Measurements from ENCODE around the gene METTL5. TPM values are rescaled to one million over a fixed set of nuclear protein-coding genes. Genes with fewer than 3 reads are reported as not detected.

The METTL5 gene
- total and polyA plus RNA-seq, 9 of the 15 experiments (the other 6 are each of a cell fraction or from before 2014, with no cell fraction given), result 149 to 471 (median 224) TPM

GRCh38 chr2:169767243-169767888, 57.3 kb downstream of the METTL5 start (continued):
- TF ChIP-seq CTCF (IDR thresholded peaks at IDR 0.05 in 2 of 3, conservative IDR thresholded peaks at IDR 0.05 in 1 of 3; ENCODE audit: insufficient read depth in 2 of 3, low read depth in 1 of 3, low read length in 3 of 3) (peak; percentile 70 to 86 (median 83)), CTBP1 (IDR thresholded peaks at IDR 0.05; ENCODE audit: borderline replicate concordance) (0 out of 2 replicates have a peak, but pooled peaks have one; percentile 22), RBM14 (IDR thresholded peaks at IDR 0.05; ENCODE audit: borderline replicate concordance, insufficient read depth, low read depth, low read length) (no peak), DEAF1 (CRISPR knock-in tag; IDR thresholded peaks at IDR 0.05) (peak; percentile 60; the same call in 1 of the 2 replicates), XRCC5 (IDR thresholded peaks at IDR 0.05; ENCODE audit: low read depth, low read length) (peak; percentile 61; the same call in 1 of the 2 replicates), SRSF1 (IDR thresholded peaks at IDR 0.05; ENCODE audit: low read depth, low read length) (no peak), BRF1 (IDR thresholded peaks at IDR 0.05; ENCODE audit: borderline replicate concordance, extremely low read depth, insufficient read length) (no peak), HNRNPH1 (optimal IDR thresholded peaks at IDR 0.05; ENCODE audit: low read depth, low read length) (no peak), ZNF668 (CRISPR knock-in tag; IDR thresholded peaks at IDR 0.05) (no peak), ZNF589 (CRISPR knock-in tag; IDR thresholded peaks at IDR 0.05; ENCODE audit: low read depth) (no peak), NBN (IDR thresholded peaks at IDR 0.05; ENCODE audit: low read depth) (no peak), CXXC5 (CRISPR knock-in tag; IDR thresholded peaks at IDR 0.05) (peak; percentile 25; the same call in 1 of the 2 replicates), JUNB (CRISPR knock-in tag; conservative IDR thresholded peaks at IDR 0.05) (no peak), ZNF165 (CRISPR knock-in tag; IDR thresholded peaks at IDR 0.05; ENCODE audit: borderline replicate concordance) (no peak), RBM39 (optimal IDR thresholded peaks at IDR 0.05; ENCODE audit: low read depth, low read length) (no peak), STAG1 (CRISPR knock-in tag; IDR thresholded peaks at IDR 0.05; ENCODE audit: borderline replicate concordance) (no peak; the same call in 1 of the 2 replicates), JUND (IDR thresholded peaks at IDR 0.05; ENCODE audit: borderline replicate concordance, low read depth, low read length) (0 out of 2 replicates have a peak, but pooled peaks have one; percentile 10), JUND (tag; IDR thresholded peaks at IDR 0.05; ENCODE audit: borderline replicate concordance, low read depth, low read length) (no peak), ZFP91 (CRISPR knock-in tag; IDR thresholded peaks at IDR 0.05) (0 out of 2 replicates have a peak, but pooled peaks have one; percentile 13), DDX20 (tag; IDR thresholded peaks at IDR 0.05; ENCODE audit: low read depth) (no peak)

All from K562 (cell line).